HG03432 (cell line): Measurements from ENCODE around the gene APLF.
"Not testable (repeated sequence)": the region's sequence is repeated elsewhere in the genome, so short reads cannot be mapped to it uniquely, and the experiment has no call there.

Source experiments
- ATAC-seq: cut with Tn5 transposase; IDR thresholded peaks from one replicate; pipeline ENCODE4 v1.9.1; 2021; ENCODE audit warnings: mild to moderate bottlenecking, moderate library complexity; ENCODE audit not compliant: unreplicated experiment

The APLF gene

GRCh38 chr2:68475576-68475975 is 8.2 kb downstream of the APLF start:
- no peak for ATAC-seq

GRCh38 chr2:68476454-68476853 is 9.1 kb downstream of the APLF start:
- no peak for ATAC-seq

GRCh38 chr2:68478688-68479087 is 11.3 kb downstream of the APLF start:
- no peak for ATAC-seq

GRCh38 chr2:68482296-68482820 is 15.0 kb downstream of the APLF start:
- no peak for ATAC-seq

GRCh38 chr2:68483011-68483410 is 15.6 kb downstream of the APLF start:
- no peak for ATAC-seq

GRCh38 chr2:68487773-68488355 is 20.5 kb downstream of the APLF start:
- ATAC-seq: no peak

- peak; percentile 69 for ATAC-seq
Observed at GRCh38 chr2:68488605-68489004, 21.2 kb downstream of the APLF start.

GRCh38 chr2:68489282-68489681 is 21.9 kb downstream of the APLF start:
- ATAC-seq: no peak

- no peak for ATAC-seq
Observed at GRCh38 chr2:68491582-68491981, 24.2 kb downstream of the APLF start.

GRCh38 chr2:68499133-68499532 is 31.7 kb downstream of the APLF start:
- no peak for ATAC-seq

GRCh38 chr2:68500649-68501048 is 33.3 kb downstream of the APLF start:
- no peak for ATAC-seq

- ATAC-seq: no peak
Observed at GRCh38 chr2:68501768-68502167, 34.4 kb downstream of the APLF start.

- no peak for ATAC-seq
Observed at GRCh38 chr2:68505603-68506159, 38.3 kb downstream of the APLF start.

GRCh38 chr2:68506170-68506569 is 38.8 kb downstream of the APLF start:
- no peak for ATAC-seq

GRCh38 chr2:68512326-68512725 is 44.9 kb downstream of the APLF start:
- ATAC-seq: no peak

GRCh38 chr2:68512966-68513365 is 45.6 kb downstream of the APLF start:
- no peak for ATAC-seq

- ATAC-seq: no peak
Observed at GRCh38 chr2:68514316-68514929, 47.0 kb downstream of the APLF start.

- ATAC-seq: no peak
Observed at GRCh38 chr2:68516051-68516955, 48.9 kb downstream of the APLF start.

GRCh38 chr2:68519236-68519635 is 51.9 kb downstream of the APLF start:
- no peak for ATAC-seq

GRCh38 chr2:68521037-68521436 is 53.7 kb downstream of the APLF start:
- no peak for ATAC-seq

GRCh38 chr2:68526943-68527342 is 59.6 kb downstream of the APLF start:
- not testable (repeated sequence) for ATAC-seq
